ENCODE data around the gene ROBO1.

DNA sequence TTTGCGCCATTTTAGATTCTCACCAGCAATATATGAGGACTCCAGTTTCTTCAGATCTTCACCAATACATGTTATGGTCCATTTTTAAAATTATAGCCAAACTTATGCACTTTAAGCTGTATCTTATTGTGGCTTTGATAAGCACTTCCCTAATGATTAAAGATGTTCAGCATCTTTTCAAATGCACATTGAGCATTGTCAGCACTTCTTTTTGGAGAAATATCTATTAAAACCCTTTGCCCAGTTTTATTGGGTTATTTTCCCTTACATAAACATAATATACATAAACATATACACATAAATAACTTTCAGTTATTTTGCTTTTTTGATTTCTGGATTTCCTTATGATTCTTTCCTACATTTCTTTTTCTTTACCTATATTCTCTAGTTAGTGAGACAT lies 83.8 kb downstream of the ROBO1 start:
- TF ChIP-seq, protein P1, sequence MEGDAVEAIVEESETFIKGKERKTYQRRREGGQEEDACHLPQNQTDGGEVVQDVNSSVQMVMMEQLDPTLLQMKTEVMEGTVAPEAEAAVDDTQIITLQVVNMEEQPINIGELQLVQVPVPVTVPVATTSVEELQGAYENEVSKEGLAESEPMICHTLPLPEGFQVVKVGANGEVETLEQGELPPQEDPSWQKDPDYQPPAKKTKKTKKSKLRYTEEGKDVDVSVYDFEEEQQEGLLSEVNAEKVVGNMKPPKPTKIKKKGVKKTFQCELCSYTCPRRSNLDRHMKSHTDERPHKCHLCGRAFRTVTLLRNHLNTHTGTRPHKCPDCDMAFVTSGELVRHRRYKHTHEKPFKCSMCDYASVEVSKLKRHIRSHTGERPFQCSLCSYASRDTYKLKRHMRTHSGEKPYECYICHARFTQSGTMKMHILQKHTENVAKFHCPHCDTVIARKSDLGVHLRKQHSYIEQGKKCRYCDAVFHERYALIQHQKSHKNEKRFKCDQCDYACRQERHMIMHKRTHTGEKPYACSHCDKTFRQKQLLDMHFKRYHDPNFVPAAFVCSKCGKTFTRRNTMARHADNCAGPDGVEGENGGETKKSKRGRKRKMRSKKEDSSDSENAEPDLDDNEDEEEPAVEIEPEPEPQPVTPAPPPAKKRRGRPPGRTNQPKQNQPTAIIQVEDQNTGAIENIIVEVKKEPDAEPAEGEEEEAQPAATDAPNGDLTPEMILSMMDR (IDR thresholded peaks at IDR 0.05; ENCODE audit: insufficient read depth, low read length, poor library complexity, severe bottlenecking) = no peak
- TF ChIP-seq EZH2phosphoT487 (conservative IDR thresholded peaks at IDR 0.05; ENCODE audit: low read length) = no peak
